Stimulated activated CD4-positive, alpha-beta T cell treated with anti-CD3 and anti-CD28 coated beads, Interleukin-15, amount 100 ng/mL, for 1 hour (primary cell): ENCODE measurements around the gene TDRD12.
"Not testable (repeated sequence)": the region's sequence is repeated elsewhere in the genome, so short reads cannot be mapped to it uniquely, and the experiment has no call there.

Source experiments
- DNase-seq, 2 donors: peaks; one replicate each; pipeline ENCODE4 v3.0.0-alpha.2; 2020; ENCODE audit warnings: low read depth in 1 of 2, low spot score in 1 of 2

Gene TDRD12

DNA sequence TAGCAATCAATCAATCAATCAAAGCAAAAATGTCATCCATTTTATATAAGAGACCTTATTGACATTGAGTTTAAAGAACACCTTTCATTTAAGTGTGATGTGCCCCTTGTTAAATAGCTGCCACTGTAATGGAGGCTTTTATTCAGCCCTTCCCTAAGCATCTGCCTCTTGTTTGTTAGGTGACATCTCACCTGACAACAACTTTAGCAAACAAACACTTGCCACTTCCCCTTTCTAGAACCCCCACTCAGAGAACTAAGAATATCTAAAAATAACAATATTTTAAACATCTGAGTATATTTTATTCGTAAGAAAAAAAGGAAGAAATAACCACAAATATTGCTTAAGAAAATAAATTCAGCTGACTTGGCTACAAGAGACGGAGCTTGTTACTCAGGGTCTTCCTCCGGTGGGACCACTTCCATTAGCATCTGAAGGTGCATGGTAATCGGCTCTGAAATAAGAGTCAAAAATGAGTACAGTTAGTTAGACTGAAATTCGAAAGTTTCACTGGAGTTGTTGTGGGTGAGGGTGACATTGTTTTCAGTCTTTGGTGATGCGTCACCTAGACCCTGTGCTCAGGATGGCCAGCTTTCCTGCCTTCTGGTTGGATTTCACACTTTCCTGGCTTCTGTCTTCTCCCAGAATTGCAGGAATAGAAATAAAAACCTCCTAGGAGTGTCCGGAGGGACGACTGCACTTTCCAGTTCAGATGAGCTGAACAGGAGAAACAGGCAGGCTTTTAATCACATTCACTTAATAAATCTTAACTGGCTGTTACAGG lies 110.9 kb downstream of the TDRD12 start:
- DNase-seq: no peak

GRCh38 chr19:32831611-32832010 lies 112.0 kb downstream of the TDRD12 start:
- no peak for DNase-seq

DNA sequence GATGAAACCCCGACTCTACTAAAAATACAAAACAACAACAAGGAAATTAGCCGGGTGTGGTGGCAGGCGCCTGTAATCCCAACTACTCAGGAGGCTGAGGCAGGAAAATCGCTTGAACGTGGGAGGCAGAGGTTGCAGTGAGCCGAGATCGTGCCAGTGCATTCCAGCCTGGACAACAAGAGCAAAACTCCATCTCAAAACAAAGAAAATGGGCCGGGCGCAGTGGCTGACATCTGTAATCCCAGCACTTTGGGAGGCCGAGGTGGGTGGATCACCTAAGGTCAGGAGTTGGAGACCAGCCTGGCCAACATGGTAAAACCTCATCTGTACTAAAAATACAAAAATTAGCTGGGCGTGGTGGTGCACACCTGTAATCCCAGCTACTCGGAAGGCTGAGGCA lies 112.5 kb downstream of the TDRD12 start:
- not testable (repeated sequence) for DNase-seq

- DNase-seq: not testable (repeated sequence)
Measured at GRCh38 chr19:32832825-32833224, 113.3 kb downstream of the TDRD12 start.

- DNase-seq: not testable (repeated sequence)
Measured at GRCh38 chr19:32833388-32833787, 113.8 kb downstream of the TDRD12 start.

DNA sequence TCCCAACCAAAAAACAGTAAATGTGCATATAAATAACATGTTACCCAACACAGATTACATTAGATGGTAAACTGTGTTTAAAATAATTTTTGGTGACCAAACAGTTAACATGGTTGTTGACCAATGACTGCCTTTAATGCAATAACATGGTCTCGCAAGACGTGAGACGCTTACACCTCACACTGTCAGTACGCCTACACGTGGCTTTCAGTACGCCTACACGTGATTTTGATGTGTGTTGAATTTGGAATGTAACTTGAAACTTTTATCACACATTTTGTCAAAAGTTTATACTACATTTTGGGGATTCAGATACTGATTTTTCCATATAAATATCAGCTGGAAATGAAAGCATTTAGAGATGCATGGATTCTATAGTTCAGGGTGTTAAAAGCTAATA lies 118.0 kb downstream of the TDRD12 start:
- no peak for DNase-seq

DNA sequence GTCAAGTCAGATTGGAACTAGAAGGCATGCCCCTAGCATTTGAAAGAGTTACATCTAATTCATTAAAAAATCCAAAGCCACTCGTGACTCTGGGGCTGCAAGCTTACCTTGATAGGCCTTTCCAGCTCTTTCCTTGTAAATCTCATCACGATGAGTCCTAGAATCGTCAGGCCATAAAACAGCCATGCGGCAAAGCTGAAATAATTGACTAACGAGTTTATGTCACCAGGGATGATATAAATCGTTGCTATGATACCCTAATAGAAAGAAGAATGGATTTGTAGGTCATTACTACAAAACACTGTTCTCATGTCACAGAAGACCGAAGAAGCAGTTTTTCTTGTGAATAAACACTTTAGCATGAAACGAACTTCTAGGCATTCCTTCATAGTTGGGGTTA lies 122.5 kb downstream of the TDRD12 start:
- no peak for DNase-seq

- no peak for DNase-seq
Measured at GRCh38 chr19:32843716-32844245, 124.2 kb downstream of the TDRD12 start.

- not testable (repeated sequence) for DNase-seq
Measured at GRCh38 chr19:32848035-32848434, 128.5 kb downstream of the TDRD12 start.

GRCh38 chr19:32852216-32852615 lies 132.6 kb downstream of the TDRD12 start:
- DNase-seq: no peak

DNA sequence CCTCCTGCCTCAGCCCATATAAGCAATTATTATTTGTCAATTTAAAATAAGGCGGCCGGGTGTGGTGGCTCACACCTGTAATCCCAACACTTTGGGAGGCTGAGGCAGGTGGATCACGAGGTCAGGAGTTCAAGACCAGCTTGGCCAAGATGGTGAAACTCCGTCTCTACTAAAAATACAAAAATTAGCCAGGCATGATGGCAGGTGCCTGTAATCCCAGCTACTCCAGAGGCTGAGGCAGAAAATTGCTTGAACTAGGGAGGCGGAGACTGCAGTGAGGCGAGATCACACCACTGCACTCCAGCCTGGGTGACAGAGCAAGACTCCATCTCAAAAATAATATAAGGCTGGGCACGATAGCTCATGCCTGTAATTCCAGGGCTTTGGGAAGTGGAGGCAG lies 137.3 kb downstream of the TDRD12 start:
- not testable (repeated sequence) for DNase-seq

DNA sequence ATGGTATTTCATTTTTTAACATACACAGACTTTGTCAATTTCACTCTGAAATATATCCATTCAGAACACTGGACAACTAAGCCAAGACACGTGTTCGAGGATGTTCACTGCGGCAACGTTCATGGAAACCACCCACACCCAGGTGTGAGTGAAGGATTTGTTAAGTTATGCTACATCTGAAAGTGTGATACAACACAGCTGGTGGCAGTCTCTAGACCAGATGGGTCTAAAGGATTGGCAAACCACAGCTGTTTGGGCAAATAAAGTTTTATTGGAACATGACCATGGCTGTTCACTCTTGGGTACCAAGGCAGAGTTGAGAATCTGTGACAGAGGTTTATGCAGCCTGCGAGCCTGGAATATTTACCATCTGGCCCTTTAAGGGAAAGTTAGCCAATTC lies 138.0 kb downstream of the TDRD12 start:
- DNase-seq: no peak

- DNase-seq: no peak
Measured at GRCh38 chr19:32858155-32858554, 138.6 kb downstream of the TDRD12 start.

DNA sequence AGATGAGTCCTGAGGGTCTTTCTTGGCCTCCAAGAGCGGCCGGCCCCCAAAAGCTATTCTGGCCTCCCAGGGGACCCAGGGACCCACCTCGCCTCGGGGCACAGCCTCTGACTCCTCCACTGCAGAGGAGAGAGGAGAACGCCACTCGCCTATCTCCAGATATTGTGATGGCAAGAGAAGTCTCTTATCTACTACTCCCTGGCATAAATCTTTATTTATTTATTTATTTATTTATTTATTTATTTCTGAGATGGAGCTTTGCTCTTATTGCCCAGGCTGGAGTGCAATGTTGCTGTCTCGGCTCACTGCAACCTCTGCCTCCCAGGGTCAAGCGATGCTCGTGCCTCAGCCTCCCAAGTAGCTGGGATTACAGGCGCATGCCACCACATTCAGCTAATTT lies 139.0 kb downstream of the TDRD12 start:
- no peak for DNase-seq

DNA sequence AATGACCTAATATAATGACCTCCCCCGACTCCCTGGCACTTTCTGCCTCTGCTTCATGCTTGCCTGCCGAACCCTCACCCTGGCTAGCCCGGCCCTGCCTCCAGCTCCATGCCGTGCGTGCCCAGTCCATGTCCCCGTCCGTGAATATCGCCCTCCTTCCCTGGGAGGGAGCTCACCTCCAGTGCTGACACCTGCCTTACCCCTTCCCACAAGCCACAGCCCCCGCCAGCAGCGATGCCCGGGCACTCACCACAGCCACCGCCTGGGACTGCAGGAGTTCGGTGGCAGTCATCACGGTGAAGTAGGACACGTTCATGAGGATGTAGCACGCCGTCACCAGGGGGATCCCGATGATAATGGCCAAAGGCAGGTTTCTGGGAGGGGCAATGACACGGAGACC lies 140.0 kb downstream of the TDRD12 start:
- DNase-seq: no peak

- DNase-seq: no peak
Measured at GRCh38 chr19:32861596-32861995, 142.0 kb downstream of the TDRD12 start.

DNA sequence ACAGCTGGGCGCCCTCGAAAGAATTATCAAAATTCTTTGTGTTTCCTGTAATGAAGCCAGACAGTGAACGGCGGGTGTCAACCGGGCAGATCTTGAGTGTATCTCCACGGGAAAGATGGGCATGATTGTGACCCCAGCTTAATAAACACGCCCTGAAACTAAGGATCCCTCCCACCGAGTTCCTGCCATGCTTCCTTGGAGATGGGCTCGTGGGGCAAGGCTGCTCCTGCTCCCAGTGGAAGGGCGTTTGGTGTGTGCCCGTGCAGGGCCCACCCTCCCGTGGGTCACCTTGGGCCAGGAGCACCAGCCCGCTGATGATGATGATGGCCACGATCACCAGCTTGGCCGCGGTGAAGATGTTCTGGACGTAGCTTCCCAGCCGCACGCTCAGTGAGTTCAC lies 142.6 kb downstream of the TDRD12 start:
- DNase-seq: no peak

DNA sequence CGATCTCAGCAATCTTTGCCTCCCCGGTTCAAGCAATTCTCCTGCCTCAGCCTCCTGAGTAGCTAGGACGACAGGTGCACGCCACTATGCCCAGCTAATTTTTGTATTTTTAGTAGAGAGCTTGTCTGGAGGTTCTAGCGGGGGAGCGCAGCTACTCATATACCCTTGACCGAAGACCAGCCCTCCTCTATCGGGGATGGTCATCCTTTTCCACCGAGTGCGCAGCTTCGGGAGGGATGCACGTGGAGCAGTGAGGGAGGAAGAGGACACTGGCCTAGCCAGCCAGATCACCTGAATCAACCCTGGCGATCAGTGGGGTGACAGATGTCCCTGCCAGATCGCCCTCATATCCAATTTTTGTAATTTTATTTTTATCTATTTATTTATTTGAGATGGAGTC lies 143.2 kb downstream of the TDRD12 start:
- no peak for DNase-seq

GRCh38 chr19:32863301-32863700 lies 143.7 kb downstream of the TDRD12 start:
- DNase-seq: no peak

DNA sequence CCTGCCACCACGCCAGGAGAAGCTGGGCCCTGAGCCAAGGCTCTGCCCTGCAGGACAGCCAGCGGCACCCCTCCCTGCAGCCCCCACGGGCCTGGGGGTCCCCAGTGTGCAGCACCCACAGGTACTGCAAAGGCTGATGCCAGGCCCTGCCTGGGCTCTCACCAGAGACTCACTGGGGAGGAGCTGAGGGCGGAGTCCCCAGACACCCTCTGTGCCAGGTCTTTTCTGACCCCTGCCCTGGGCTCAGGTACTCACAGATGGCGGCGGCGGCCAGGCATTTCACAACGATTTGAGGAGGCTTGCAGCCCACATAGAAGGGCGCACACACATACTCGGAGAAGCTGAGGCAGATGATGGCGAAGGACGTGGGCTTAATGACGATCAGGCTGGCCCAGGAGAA lies 144.3 kb downstream of the TDRD12 start:
- no peak for DNase-seq

- no peak for DNase-seq
Measured at GRCh38 chr19:32864318-32865007, 144.9 kb downstream of the TDRD12 start.

DNA sequence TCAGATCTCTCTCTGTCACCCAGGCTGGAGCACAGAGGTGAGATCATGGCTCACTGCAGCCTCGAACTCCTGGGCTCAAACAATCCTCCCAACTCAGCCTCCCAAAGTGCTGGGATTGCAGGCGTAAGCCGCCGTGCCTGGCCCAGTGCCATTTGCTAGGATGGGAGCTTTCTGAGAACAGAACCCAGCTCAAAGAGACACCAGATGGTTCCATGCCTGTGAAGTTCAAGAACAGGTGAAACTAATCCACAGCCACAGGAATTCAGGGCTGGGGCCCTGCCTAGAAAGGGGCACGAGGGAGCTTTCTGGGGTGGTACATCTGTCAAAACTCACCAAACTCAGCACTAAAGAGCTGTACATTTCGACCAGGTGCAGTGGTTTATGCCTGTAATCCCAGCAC lies 145.8 kb downstream of the TDRD12 start:
- no peak for DNase-seq
